HG03378 (cell line): Measurements from ENCODE around the gene OXNAD1.

ENCODE experiments used
- ATAC-seq: cut with Tn5 transposase; IDR thresholded peaks from one replicate; pipeline ENCODE4 v1.9.1; 2021; ENCODE audit warnings: mild to moderate bottlenecking, moderate library complexity; ENCODE audit not compliant: unreplicated experiment

The OXNAD1 gene

GRCh38 chr3:16277471-16277870, 12.5 kb downstream of the OXNAD1 start:
- no peak for ATAC-seq

- ATAC-seq = no peak
Measured at GRCh38 chr3:16279010-16279801, 14.2 kb downstream of the OXNAD1 start.

GRCh38 chr3:16280671-16281070, 15.7 kb downstream of the OXNAD1 start:
- ATAC-seq = no peak

- no peak for ATAC-seq
Measured at GRCh38 chr3:16284633-16285032, 19.6 kb downstream of the OXNAD1 start.

- ATAC-seq = peak; percentile 80
Measured at GRCh38 chr3:16286161-16286560, 21.1 kb downstream of the OXNAD1 start.

- ATAC-seq = no peak
Measured at GRCh38 chr3:16286751-16287543, 21.9 kb downstream of the OXNAD1 start.

- no peak for ATAC-seq
Measured at GRCh38 chr3:16288664-16289063, 23.7 kb downstream of the OXNAD1 start.

GRCh38 chr3:16289144-16289889, 24.3 kb downstream of the OXNAD1 start:
- no peak for ATAC-seq

- peak; percentile 30 for ATAC-seq
Measured at GRCh38 chr3:16290007-16290826, 25.2 kb downstream of the OXNAD1 start.

- ATAC-seq = peak; percentile 33
Measured at GRCh38 chr3:16290827-16291196, 25.8 kb downstream of the OXNAD1 start.

- no peak for ATAC-seq
Measured at GRCh38 chr3:16294844-16295243, 29.8 kb downstream of the OXNAD1 start.

- no peak for ATAC-seq
Measured at GRCh38 chr3:16295298-16295890, 30.4 kb downstream of the OXNAD1 start.

GRCh38 chr3:16297997-16298885, 33.2 kb downstream of the OXNAD1 start:
- ATAC-seq = no peak

GRCh38 chr3:16298891-16299290, 33.9 kb downstream of the OXNAD1 start:
- no peak for ATAC-seq

- ATAC-seq = no peak
Measured at GRCh38 chr3:16299746-16300145, 34.7 kb downstream of the OXNAD1 start.

- peak; percentile 63 for ATAC-seq
Measured at GRCh38 chr3:16300307-16300706, 35.3 kb downstream of the OXNAD1 start.

- ATAC-seq = peak; percentile 61
Measured at GRCh38 chr3:16300881-16301359, 35.9 kb downstream of the OXNAD1 start.

GRCh38 chr3:16301507-16301906, 36.5 kb downstream of the OXNAD1 start:
- no peak for ATAC-seq

- no peak for ATAC-seq
Measured at GRCh38 chr3:16302082-16302631, 37.1 kb downstream of the OXNAD1 start.
